SU-DHL-6 (cell line): ENCODE results near the gene EPHX1.

ENCODE experiments used
- EZH2phosphoT487 ChIP-seq: fragments of 200-600 bp; sonication (generic), shearing (Covaris generic); conservative IDR thresholded peaks from 2 replicates; pipeline ENCODE4 v1.6.1; 2018; ENCODE audit warnings: mild to moderate bottlenecking, antibody characterized with exemption, low read length, moderate library complexity, mixed read lengths
- TF ChIP-seq, protein P1 (sequence below): fragments of 200-600 bp; sonication (generic); IDR thresholded peaks from one replicate; pipeline ENCODE4 v1.5.1; 2017; ENCODE audit warnings: antibody characterized with exemption, mild to moderate bottlenecking, low read length, moderate library complexity; ENCODE audit not compliant: insufficient read depth, poor library complexity, severe bottlenecking

DNA sequence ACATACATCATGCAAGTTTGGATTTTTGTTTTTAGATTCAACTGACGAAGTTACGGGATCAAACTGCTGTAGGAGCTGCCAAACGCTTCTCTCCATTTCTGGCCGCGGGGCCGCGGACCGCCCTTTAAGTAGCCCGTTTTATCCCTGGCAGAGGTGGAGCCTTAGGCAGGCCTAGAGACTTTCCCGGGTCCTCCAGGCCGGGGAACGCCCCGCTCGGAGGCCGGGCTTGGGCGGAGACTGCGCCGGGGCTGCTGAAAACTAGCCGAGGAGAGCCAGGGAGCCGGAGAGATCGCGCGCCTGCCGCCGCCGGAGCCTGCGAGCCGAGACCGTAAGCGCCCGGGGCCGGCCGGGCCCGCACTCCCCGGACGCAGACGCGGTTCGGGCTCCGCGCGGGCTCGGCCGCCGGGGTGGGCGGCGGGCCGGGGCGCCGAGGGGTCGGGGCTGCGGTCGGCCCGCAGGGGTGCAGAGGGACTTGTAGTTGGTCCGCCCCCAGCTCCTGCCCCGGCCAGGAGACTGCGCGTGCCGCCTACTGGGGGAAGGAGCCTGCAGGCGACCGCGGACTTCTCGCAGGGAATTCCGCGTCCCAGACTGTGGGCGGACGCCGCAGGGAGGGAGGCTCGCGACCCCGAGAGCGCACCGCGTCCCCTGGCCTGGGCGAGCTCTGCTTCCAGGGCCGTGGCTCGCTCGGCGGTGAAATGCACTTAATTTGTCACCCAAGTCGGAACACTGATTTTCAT, at the start of gene EPHX1:
- TF ChIP-seq, protein P1, sequence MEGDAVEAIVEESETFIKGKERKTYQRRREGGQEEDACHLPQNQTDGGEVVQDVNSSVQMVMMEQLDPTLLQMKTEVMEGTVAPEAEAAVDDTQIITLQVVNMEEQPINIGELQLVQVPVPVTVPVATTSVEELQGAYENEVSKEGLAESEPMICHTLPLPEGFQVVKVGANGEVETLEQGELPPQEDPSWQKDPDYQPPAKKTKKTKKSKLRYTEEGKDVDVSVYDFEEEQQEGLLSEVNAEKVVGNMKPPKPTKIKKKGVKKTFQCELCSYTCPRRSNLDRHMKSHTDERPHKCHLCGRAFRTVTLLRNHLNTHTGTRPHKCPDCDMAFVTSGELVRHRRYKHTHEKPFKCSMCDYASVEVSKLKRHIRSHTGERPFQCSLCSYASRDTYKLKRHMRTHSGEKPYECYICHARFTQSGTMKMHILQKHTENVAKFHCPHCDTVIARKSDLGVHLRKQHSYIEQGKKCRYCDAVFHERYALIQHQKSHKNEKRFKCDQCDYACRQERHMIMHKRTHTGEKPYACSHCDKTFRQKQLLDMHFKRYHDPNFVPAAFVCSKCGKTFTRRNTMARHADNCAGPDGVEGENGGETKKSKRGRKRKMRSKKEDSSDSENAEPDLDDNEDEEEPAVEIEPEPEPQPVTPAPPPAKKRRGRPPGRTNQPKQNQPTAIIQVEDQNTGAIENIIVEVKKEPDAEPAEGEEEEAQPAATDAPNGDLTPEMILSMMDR: no peak
- no peak for TF ChIP-seq EZH2phosphoT487
